GM23338 (cell line): ENCODE measurements around the gene LMF1.

Experiments
- CREB1 ChIP-seq: fragments of 250-450 bp; sonication (Bioruptor Pico); IDR thresholded peaks from 2 replicates; pipeline ENCODE4 v1.5.0; 2020; ENCODE audit warnings: low read depth, mild to moderate bottlenecking, moderate library complexity
- EZH2 ChIP-seq: fragments of 200-600 bp; sonication (generic); IDR thresholded peaks from one replicate; pipeline ENCODE4 v1.8.0; 2017; ENCODE audit warnings: antibody characterized with exemption, mild to moderate bottlenecking, low read depth; ENCODE audit not compliant: unreplicated experiment
- EZH2phosphoT487 ChIP-seq: fragments of 200-600 bp; sonication (generic); IDR thresholded peaks from one replicate; pipeline ENCODE4 v1.8.1; 2018; ENCODE audit warnings: antibody characterized with exemption; ENCODE audit not compliant: unreplicated experiment
- JUNB ChIP-seq: IDR thresholded peaks from one replicate; pipeline ENCODE4 v1.6.1; 2016; ENCODE audit warnings: antibody characterized with exemption; ENCODE audit not compliant: unreplicated experiment
- POLR2AphosphoS5 ChIP-seq: IDR thresholded peaks from 2 replicates; pipeline ENCODE4 v1.6.1; 2016; ENCODE audit warnings: antibody characterized with exemption, low read depth
- ZNF114 ChIP-seq: fragments of 250-450 bp; sonication (Bioruptor Pico); IDR thresholded peaks from 2 replicates; pipeline ENCODE4 v1.5.0; 2020; ENCODE audit warnings: mild to moderate bottlenecking, moderate library complexity
- TF ChIP-seq, protein P1 (sequence below), 2 experiments: fragments of 200-600 bp in 1 of 2; sonication (generic) in 1 of 2; conservative IDR thresholded peaks; 2 replicates each; pipeline versions ENCODE4 v1.5.1 to v1.6.1; 2016 to 2017; ENCODE audit warnings: antibody characterized with exemption in 2 of 2, low read depth in 2 of 2, mild to moderate bottlenecking in 2 of 2, moderate library complexity in 1 of 2
- TF ChIP-seq, protein P2 (sequence below): IDR thresholded peaks from one replicate; pipeline ENCODE4 v1.6.1; 2018; ENCODE audit warnings: antibody characterized with exemption; ENCODE audit not compliant: unreplicated experiment
- TF ChIP-seq, protein P3 (sequence below): IDR thresholded peaks from 2 replicates; pipeline ENCODE4 v1.6.1; 2016; ENCODE audit warnings: antibody characterized with exemption

DNA sequence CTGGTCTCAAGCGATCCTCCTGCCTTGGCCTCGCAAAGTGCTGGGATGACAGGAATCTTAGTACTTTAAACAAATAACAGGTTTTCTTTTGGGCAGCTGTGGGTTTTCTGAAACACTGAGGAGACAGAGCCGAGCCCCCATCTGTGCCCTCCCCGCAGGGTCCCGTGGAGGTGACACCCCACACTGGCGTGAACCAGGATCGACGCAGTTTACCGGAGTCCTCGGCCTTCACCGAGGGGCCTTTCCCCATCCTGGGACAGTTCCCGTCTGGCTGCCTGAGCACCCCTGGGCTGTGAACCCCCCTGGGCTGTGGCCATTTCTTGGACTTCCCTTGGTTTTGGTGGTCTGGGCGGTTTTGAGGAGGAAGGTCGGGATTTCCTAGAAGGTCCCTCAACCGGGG lies 154.9 kb downstream of the LMF1 start:
- TF ChIP-seq, protein P1, sequence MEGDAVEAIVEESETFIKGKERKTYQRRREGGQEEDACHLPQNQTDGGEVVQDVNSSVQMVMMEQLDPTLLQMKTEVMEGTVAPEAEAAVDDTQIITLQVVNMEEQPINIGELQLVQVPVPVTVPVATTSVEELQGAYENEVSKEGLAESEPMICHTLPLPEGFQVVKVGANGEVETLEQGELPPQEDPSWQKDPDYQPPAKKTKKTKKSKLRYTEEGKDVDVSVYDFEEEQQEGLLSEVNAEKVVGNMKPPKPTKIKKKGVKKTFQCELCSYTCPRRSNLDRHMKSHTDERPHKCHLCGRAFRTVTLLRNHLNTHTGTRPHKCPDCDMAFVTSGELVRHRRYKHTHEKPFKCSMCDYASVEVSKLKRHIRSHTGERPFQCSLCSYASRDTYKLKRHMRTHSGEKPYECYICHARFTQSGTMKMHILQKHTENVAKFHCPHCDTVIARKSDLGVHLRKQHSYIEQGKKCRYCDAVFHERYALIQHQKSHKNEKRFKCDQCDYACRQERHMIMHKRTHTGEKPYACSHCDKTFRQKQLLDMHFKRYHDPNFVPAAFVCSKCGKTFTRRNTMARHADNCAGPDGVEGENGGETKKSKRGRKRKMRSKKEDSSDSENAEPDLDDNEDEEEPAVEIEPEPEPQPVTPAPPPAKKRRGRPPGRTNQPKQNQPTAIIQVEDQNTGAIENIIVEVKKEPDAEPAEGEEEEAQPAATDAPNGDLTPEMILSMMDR (conservative IDR thresholded peaks at IDR 0.05; ENCODE audit: low read depth in 2 of 2), result no peak
- TF ChIP-seq POLR2AphosphoS5 (no peak), EZH2phosphoT487 (no peak), ZNF114 (no peak), EZH2 (no peak), CREB1 (CRISPR knock-in tag) (no peak), JUNB (no peak)
- TF ChIP-seq, protein P2, sequence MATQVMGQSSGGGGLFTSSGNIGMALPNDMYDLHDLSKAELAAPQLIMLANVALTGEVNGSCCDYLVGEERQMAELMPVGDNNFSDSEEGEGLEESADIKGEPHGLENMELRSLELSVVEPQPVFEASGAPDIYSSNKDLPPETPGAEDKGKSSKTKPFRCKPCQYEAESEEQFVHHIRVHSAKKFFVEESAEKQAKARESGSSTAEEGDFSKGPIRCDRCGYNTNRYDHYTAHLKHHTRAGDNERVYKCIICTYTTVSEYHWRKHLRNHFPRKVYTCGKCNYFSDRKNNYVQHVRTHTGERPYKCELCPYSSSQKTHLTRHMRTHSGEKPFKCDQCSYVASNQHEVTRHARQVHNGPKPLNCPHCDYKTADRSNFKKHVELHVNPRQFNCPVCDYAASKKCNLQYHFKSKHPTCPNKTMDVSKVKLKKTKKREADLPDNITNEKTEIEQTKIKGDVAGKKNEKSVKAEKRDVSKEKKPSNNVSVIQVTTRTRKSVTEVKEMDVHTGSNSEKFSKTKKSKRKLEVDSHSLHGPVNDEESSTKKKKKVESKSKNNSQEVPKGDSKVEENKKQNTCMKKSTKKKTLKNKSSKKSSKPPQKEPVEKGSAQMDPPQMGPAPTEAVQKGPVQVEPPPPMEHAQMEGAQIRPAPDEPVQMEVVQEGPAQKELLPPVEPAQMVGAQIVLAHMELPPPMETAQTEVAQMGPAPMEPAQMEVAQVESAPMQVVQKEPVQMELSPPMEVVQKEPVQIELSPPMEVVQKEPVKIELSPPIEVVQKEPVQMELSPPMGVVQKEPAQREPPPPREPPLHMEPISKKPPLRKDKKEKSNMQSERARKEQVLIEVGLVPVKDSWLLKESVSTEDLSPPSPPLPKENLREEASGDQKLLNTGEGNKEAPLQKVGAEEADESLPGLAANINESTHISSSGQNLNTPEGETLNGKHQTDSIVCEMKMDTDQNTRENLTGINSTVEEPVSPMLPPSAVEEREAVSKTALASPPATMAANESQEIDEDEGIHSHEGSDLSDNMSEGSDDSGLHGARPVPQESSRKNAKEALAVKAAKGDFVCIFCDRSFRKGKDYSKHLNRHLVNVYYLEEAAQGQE, result no peak
- TF ChIP-seq, protein P3, sequence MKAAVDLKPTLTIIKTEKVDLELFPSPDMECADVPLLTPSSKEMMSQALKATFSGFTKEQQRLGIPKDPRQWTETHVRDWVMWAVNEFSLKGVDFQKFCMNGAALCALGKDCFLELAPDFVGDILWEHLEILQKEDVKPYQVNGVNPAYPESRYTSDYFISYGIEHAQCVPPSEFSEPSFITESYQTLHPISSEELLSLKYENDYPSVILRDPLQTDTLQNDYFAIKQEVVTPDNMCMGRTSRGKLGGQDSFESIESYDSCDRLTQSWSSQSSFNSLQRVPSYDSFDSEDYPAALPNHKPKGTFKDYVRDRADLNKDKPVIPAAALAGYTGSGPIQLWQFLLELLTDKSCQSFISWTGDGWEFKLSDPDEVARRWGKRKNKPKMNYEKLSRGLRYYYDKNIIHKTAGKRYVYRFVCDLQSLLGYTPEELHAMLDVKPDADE, result no peak
